Type B pancreatic cell (in vitro differentiated cells): ENCODE results near the gene KIF6. TPM values are rescaled to one million over a fixed set of nuclear protein-coding genes. Genes with fewer than 3 reads are reported as not detected.

Source experiments
- DNase-seq: peaks from one replicate; pipeline ENCODE4 v3.0.0; 2021; ENCODE audit warnings: mixed read lengths; ENCODE audit not compliant: unreplicated experiment; ENCODE audit errors: extremely low spot score
- H3K27ac Mint-ChIP-seq: 2 replicates; pipeline ENCODE4 v1.8.0; 2021; ENCODE audit warnings: mild to moderate bottlenecking, mixed read lengths
- H3K27me3 Mint-ChIP-seq: 2 replicates; pipeline ENCODE4 v1.8.0; 2021; ENCODE audit warnings: mixed read lengths
- H3K36me3 Mint-ChIP-seq: 2 replicates; pipeline ENCODE4 v1.8.0; 2021; ENCODE audit warnings: mixed read lengths
- H3K4me1 Mint-ChIP-seq: one replicate; pipeline ENCODE4 v1.8.0; 2021; ENCODE audit warnings: mixed read lengths; ENCODE audit not compliant: unreplicated experiment
- H3K4me3 Mint-ChIP-seq: 2 replicates; pipeline ENCODE4 v1.8.0; 2021; ENCODE audit warnings: mild to moderate bottlenecking, mixed read lengths
- H3K9me3 Mint-ChIP-seq: 2 replicates; pipeline ENCODE4 v1.8.0; 2021; ENCODE audit warnings: mixed read lengths
- total RNA-seq: library from RNA; stranded (reverse); gene quantifications from 2 replicates; pipeline ENCODE4 v1.2.1, GENCODE V29; 2021; ENCODE audit warnings: low replicate concordance
- TF ChIP-seq, protein P1 (sequence below): fragments of 200-600 bp; sonication (generic); conservative IDR thresholded peaks from 2 replicates; pipeline ENCODE4 v1.5.0; 2021; ENCODE audit warnings: antibody characterized with exemption, mild to moderate bottlenecking

KIF6 gene
- total RNA-seq, 1 donor from 2014 or later = 3.3 TPM

DNA sequence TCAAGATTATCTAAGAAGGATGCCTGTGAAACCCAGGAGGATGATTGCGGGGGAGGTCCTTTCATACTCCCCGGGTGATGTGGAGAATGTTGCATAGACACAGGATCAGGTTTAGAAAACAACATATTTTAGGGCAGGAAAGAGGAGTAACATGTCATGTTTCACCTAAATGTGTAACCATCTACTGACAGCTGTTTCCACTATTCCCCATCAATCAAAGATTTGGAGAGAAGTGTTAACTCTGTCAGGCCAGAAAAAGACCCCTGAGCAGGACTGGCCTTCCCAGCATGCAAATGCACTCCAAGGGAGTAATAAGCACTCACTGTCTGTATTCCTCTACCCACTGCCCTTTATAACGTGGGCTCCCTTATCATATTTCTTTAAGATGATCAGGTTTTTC is 254.7 kb downstream of the KIF6 start:
- Mint-ChIP-seq H3K4me3 (no peak overlapping the region), H3K27ac (no peak overlapping the region), H3K27me3 (peaks cover 6% of the 10 kb centered on the region), H3K9me3 (no peaks in the 10 kb centered on the region), H3K36me3 (no peaks in the 10 kb centered on the region), H3K4me1 (peaks cover 16% of the 10 kb centered on the region)
- TF ChIP-seq, protein P1, sequence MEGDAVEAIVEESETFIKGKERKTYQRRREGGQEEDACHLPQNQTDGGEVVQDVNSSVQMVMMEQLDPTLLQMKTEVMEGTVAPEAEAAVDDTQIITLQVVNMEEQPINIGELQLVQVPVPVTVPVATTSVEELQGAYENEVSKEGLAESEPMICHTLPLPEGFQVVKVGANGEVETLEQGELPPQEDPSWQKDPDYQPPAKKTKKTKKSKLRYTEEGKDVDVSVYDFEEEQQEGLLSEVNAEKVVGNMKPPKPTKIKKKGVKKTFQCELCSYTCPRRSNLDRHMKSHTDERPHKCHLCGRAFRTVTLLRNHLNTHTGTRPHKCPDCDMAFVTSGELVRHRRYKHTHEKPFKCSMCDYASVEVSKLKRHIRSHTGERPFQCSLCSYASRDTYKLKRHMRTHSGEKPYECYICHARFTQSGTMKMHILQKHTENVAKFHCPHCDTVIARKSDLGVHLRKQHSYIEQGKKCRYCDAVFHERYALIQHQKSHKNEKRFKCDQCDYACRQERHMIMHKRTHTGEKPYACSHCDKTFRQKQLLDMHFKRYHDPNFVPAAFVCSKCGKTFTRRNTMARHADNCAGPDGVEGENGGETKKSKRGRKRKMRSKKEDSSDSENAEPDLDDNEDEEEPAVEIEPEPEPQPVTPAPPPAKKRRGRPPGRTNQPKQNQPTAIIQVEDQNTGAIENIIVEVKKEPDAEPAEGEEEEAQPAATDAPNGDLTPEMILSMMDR = no peak
- DNase-seq = no peak

DNA sequence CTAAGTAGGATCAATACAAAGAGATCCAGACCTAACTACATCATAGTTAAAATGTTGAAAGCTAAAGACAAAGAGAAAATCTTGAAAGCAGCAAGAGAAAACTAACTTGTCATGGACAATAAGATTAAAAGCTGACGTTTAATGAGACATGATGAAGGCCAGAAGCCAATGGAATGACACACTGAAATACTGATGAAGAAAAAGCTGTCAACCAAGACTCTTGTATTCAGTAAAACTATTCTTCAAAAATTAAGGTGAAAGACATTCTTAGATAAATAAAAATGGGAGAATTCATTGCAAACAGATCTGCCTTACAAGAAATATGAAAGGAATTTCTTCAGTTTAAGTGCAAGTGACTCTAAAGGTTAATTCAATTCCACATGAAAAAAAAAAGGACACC is 256.8 kb downstream of the KIF6 start:
- Mint-ChIP-seq H3K9me3 (no peaks in the 10 kb centered on the region), H3K4me3 (no peak overlapping the region), H3K27me3 (peaks cover 7% of the 10 kb centered on the region), H3K27ac (no peak overlapping the region), H3K4me1 (peaks cover 16% of the 10 kb centered on the region), H3K36me3 (no peaks in the 10 kb centered on the region)
- DNase-seq = no peak
- TF ChIP-seq, protein P1 = no peak

DNA sequence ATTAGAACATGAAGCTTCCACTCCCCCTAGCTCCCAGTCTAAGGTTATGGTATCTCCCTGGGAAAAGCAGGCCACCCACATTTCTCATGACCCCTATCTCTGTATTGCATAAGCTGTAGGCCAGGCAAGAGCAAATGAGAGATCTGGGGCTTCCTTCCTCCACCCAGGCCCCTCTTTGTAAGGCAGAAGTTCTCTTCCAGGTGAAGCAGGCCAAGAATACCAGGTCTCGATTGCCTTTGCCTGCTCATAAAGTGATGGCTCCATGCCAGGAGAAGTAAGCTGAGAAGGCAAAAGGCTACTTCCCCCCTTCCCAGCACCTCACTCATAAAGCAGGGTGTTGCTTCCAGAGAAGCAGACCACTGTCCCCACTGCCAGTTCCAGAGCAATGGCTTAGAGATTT is 258.6 kb downstream of the KIF6 start:
- H3K27me3 Mint-ChIP-seq = peaks cover 3% of the 10 kb centered on the region
- H3K27ac Mint-ChIP-seq = no peak overlapping the region
- no peaks in the 10 kb centered on the region for H3K9me3 Mint-ChIP-seq
- H3K4me1 Mint-ChIP-seq = peaks cover 16% of the 10 kb centered on the region
- no peaks in the 10 kb centered on the region for H3K36me3 Mint-ChIP-seq
- TF ChIP-seq, protein P1 = no peak
- no peak for DNase-seq
- H3K4me3 Mint-ChIP-seq = no peak overlapping the region

DNA sequence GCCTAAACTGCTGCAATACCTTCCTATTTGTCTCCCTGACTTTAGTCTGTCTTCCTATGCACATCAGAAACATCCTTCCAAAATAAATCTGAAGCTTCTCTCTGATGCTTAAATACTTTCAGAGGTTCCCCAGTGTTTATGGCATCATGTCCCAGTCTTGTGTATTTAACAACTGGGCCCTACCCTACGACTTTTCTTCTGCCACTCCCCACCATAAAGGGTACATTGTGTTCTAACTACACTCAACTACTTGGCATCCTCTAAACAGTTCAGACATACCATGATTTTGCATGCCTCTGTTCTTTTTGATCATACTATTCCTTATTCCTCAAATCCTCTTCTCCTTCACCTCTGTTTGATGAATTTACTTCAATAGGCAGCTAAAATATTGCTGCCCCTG is 259.7 kb downstream of the KIF6 start:
- H3K27ac Mint-ChIP-seq = no peak overlapping the region
- peaks cover 3% of the 10 kb centered on the region for H3K27me3 Mint-ChIP-seq
- TF ChIP-seq, protein P1 = no peak
- peaks cover 8% of the 10 kb centered on the region for H3K4me1 Mint-ChIP-seq
- H3K9me3 Mint-ChIP-seq = no peaks in the 10 kb centered on the region
- H3K36me3 Mint-ChIP-seq = no peaks in the 10 kb centered on the region
- no peak for DNase-seq
- no peak overlapping the region for H3K4me3 Mint-ChIP-seq

DNA sequence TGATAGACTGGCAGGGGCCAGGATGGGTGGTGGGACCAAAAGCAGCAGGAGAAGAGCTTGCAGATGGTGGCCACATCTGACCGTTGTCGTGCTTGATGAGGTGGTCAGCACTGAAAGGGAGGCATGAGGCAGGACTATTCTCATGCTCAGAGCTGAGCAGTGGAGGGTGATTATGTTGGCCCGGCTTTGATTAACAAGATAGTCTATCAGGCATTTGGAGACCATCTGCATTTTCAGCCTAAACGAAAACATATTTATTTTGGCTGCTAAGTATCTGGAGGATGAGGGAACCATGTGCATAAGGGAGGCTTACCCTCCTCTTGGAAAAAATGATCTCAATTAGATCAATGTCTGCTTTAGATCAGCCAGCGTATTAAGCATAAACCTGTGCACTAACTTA is 261.1 kb downstream of the KIF6 start:
- DNase-seq = no peak
- peaks cover 3% of the 10 kb centered on the region for H3K27me3 Mint-ChIP-seq
- TF ChIP-seq, protein P1 = no peak
- no peak overlapping the region for H3K27ac Mint-ChIP-seq
- H3K4me1 Mint-ChIP-seq = no peaks in the 10 kb centered on the region
- no peak overlapping the region for H3K4me3 Mint-ChIP-seq
- H3K36me3 Mint-ChIP-seq = no peaks in the 10 kb centered on the region
- H3K9me3 Mint-ChIP-seq = no peaks in the 10 kb centered on the region

DNA sequence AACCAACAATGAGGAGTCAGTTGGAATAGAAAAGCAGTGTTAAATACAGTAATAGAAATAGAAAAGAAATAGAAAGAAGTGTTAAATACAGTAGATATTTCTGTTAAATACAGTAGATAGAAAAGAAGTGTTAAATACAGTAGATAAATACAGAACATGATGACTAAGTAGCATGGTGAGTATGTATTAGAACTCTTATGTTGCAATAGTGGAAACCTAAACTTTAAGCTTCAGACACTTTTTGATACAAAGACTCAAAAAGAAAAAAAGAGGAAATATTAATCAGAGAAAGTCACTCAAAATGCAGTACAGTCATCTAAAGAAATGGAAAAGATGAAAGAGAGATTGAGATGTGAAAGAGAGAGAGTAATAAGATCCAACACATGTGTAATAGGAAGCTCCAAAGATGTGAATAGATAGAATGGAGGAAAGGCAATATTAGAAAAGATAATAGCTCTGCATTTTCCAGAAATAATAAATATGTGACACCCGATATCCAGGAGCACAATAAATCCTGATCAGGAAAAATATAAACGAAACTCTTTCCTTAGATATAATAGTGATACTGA is 271.2 kb downstream of the KIF6 start:
- no peaks in the 10 kb centered on the region for H3K4me1 Mint-ChIP-seq
- DNase-seq = no peak
- H3K27ac Mint-ChIP-seq = no peak overlapping the region
- TF ChIP-seq, protein P1 = no peak
- H3K9me3 Mint-ChIP-seq = peaks cover 12% of the 10 kb centered on the region
- H3K36me3 Mint-ChIP-seq = peaks cover 4% of the 10 kb centered on the region
- peaks cover 5% of the 10 kb centered on the region for H3K27me3 Mint-ChIP-seq
- peak overlapping the region; percentile 51 for H3K4me3 Mint-ChIP-seq
